Right cardiac atrium (tissue), 5 donors: ENCODE results near the gene IREB2. TPM values are rescaled to one million over a fixed set of nuclear protein-coding genes. Genes with fewer than 3 reads are reported as not detected.
"Not testable (repeated sequence)": the region's sequence is repeated elsewhere in the genome, so short reads cannot be mapped to it uniquely, and the experiment has no call there.

Experiments used
- ATAC-seq, 2 donors: fragments of 200-7000 bp; cut with Tn5 transposase; one replicate each; pipeline versions ENCODE4 v1.8.0 to v1.9.1; 2020; ENCODE audit warnings: moderate library complexity in 2 of 2, mild to moderate bottlenecking in 1 of 2
- DNase-seq, 3 donors: peaks; one replicate each; pipeline ENCODE4 v3.0.0-alpha.2; 2020
- H3K27ac ChIP-seq: one replicate; pipeline ENCODE4 v1.5.1; 2013; ENCODE audit warnings: mild to moderate bottlenecking, low read length, control low read depth, moderate library complexity
- H3K27me3 ChIP-seq: one replicate; pipeline ENCODE4 v1.6.1; 2013; ENCODE audit not compliant: control insufficient read depth, insufficient read depth
- H3K4me1 ChIP-seq: one replicate; pipeline ENCODE4 v1.6.1; 2013; ENCODE audit warnings: low read length; ENCODE audit not compliant: control insufficient read depth, insufficient read depth
- H3K4me3 ChIP-seq: one replicate; pipeline ENCODE4 v1.5.1; 2013; ENCODE audit warnings: low read length, control low read depth
- H3K9me3 ChIP-seq: one replicate; pipeline ENCODE4 v1.6.1; 2013; ENCODE audit warnings: low read length; ENCODE audit not compliant: control insufficient read depth
- WGBS: extraction: QIAGEN DNeasy Blood & Tissue Kit; methylation state at CpG from one replicate; pipeline ENCODE4 v1.1.7; 2013; 5-methylcytosine and 5-hydroxymethylcytosine counted together
- intact Hi-C, 4 donors: fragments of 100-400 bp; cut with DNase I; formaldehyde crosslinking; loops; one replicate each; pipeline versions ENCODE4 v1.11.0 to v1.14.0; 2022 to 2023
- polyA plus RNA-seq: library from polyadenylated mRNA; stranded (reverse); fragments of 200-250 nt; gene quantifications from one replicate; pipeline ENCODE4 v1.2.3, GENCODE V29; 2013
- total RNA-seq, 4 donors: library from RNA; stranded (reverse); fragmentation: NEBNext Ultra II Directional; extraction: Animal tissue kit (Norgen Biotek cat#: 25700); gene quantifications; one replicate each; pipeline ENCODE4 v1.2.1, GENCODE V29; 2021
- donor health status: healthy with polysubstance abuse.
- donor health status: DM: no; HTN: yes; CAD: no.
- donor health status: DM: no; HTN: no; CAD: no.
- donor health status: DM: no; HTN: yes; CAD: no; lungs with severe emphysema.
- donor health status: DM: yes; HTN: yes; CAD: no.

The IREB2 gene
- total and polyA plus RNA-seq, 5 donors: 7.9 to 35.0 (median 28.0) TPM

DNA sequence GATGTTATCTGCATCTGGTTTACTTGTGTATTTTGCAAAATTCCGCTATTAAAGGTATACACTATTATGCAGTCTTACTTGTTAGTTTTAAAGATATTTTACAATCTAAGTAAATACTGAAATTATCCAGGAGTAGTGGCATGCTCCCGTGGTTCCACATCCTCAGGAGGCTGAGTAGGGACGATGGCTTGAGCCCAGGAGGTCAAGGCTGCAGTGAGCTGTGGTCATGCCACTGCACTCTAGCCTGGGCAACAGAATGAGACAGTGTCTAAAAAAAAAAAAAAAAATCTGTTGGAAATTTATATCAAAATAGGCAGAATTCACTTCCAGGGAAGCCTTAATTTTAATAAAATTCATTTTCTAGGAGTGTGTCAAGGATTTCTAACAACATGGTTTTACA is 41.6 kb downstream of the IREB2 start:
- intact Hi-C loops: no loop called here
- ATAC-seq (no peak), DNase-seq (no peak)
- Histone ChIP-seq H3K27me3 (no peaks in the 10 kb centered on the region), H3K9me3 (no peaks in the 10 kb centered on the region), H3K27ac (no peak overlapping the region), H3K4me1 (no peaks in the 10 kb centered on the region), H3K4me3 (no peak overlapping the region)
- WGBS: 93% methylated on average over 3 of the region's 3 CpGs

GRCh38 chr15:78481917-78482316 is 43.9 kb downstream of the IREB2 start:
- DNase-seq: no peak
- WGBS: 96% methylated on average over 7 of the region's 7 CpGs
- no peak for ATAC-seq
- Histone ChIP-seq H3K27ac (no peak overlapping the region), H3K9me3 (no peaks in the 10 kb centered on the region), H3K27me3 (no peaks in the 10 kb centered on the region), H3K4me1 (no peaks in the 10 kb centered on the region), H3K4me3 (no peak overlapping the region)
- intact Hi-C loops: no loop called here

- H3K4me3 ChIP-seq: no peak overlapping the region
- no peak overlapping the region for H3K27ac ChIP-seq
- H3K27me3 ChIP-seq: no peaks in the 10 kb centered on the region
- intact Hi-C loops: loop anchor here in 1 of 4 donors (2.0 kb wide), 1 partner anchor 44 kb away; no protein-coding TSS in a partner anchor
- no peak for DNase-seq
- no peaks in the 10 kb centered on the region for H3K4me1 ChIP-seq
- 87% methylated on average over 1 of the region's 1 CpG for WGBS
- no peaks in the 10 kb centered on the region for H3K9me3 ChIP-seq
- ATAC-seq: no peak
Measured at GRCh38 chr15:78492872-78493271, 54.9 kb downstream of the IREB2 start.

DNA sequence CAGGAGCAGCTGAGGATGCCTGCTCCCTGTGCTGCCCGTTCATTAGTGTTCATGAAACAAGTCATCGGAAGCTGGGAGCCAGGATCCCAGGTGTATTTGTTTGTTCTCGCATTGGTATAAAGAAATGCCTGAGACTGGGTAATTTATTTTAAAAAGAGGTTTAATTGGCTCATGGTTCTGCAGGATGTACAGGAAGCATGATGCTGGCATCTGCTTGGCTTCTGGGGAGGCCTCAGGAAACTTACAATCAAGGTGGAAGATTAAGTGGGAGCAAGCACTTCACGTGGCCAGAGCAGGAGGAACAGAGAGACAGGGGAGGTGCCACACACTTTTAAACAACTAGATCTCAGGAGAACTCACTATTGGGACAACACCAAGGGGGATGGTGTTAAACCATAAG is 63.8 kb downstream of the IREB2 start:
- 97% methylated on average over 4 of the region's 4 CpGs for WGBS
- DNase-seq (no peak), ATAC-seq (no peak)

GRCh38 chr15:78502641-78503040 is 64.6 kb downstream of the IREB2 start:
- ATAC-seq (no peak), DNase-seq (no peak)
- Histone ChIP-seq H3K4me3 (no peak overlapping the region), H3K9me3 (no peaks in the 10 kb centered on the region), H3K27me3 (no peaks in the 10 kb centered on the region), H3K4me1 (no peaks in the 10 kb centered on the region), H3K27ac (no peak overlapping the region)
- intact Hi-C loops: no loop called here
- 95% methylated on average over 2 of the region's 2 CpGs for WGBS

More for the DNA sequence above, 63.8 kb downstream of the IREB2 start:
- Histone ChIP-seq H3K4me1 (no peaks in the 10 kb centered on the region), H3K9me3 (no peaks in the 10 kb centered on the region), H3K27me3 (no peaks in the 10 kb centered on the region), H3K27ac (no peak overlapping the region), H3K4me3 (no peak overlapping the region)
- intact Hi-C loops: no loop called here

GRCh38 chr15:78506971-78507830 is 69.2 kb downstream of the IREB2 start, which contains the start of gene HYKK:
Gene HYKK, plus strand, starts transcription at chr15:78507577. Its CDS starts 5,512 bp downstream, at chr15:78513089.
- Histone ChIP-seq H3K27me3 (no peaks in the 10 kb centered on the region), H3K9me3 (no peaks in the 10 kb centered on the region), H3K4me1 (no peaks in the 10 kb centered on the region), H3K4me3 (peak within 1 kb of the TSS; percentile 72), H3K27ac (peak within 1 kb of the TSS; percentile 73)
- 1% methylated on average over 63 of the region's 63 CpGs for WGBS
- DNase-seq (peak; percentile 92 to 95 (median 94)), ATAC-seq (peak; percentile 98)
- intact Hi-C loops: no loop called here

DNA sequence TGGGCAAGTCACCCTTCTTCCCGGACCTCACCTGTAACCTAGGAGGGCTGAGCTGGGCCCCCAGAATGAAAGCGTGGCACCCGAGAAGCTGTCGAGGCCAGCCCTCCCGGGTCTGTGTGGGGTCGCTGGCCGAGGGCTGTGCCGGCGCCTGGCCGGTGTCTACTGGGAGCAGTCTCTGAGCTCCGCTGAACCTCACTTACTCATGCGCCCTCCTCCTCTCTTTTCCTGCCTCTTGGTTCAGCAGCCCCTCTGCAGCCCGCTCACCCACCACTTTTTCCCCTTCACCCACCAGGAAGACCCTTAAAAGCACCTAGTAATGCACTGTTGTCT is 69.8 kb downstream of the IREB2 start:
- peak overlapping the region; percentile 72 for H3K4me3 ChIP-seq
- DNase-seq: no peak
- WGBS: 2% methylated on average over 13 of the region's 13 CpGs
- no peaks in the 10 kb centered on the region for H3K27me3 ChIP-seq
- intact Hi-C loops: no loop called here
- no peaks in the 10 kb centered on the region for H3K4me1 ChIP-seq
- H3K9me3 ChIP-seq: no peaks in the 10 kb centered on the region
- ATAC-seq: peak; percentile 25 to 42
- peak overlapping the region; percentile 49 for H3K27ac ChIP-seq

DNA sequence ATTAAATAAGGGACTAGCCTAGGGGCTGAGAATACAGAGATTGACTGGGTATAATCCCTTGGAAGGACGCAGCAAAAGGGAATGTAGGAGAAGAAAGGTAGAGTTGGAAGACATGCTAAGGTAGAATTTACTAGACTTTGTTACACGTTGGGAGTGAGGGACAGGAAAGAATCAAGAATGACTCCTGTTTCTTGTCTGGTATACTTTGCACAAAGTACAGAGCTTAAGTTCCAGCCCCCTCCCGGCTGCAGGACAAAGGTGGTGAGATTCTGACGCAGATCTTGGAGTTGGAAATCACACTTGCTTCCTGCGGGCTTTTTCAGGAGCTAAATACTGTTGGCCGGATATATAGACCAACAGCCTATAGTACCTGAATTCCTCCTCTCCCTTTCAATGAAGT is 70.3 kb downstream of the IREB2 start:
- WGBS: 35% methylated on average over 6 of the region's 6 CpGs
- Histone ChIP-seq H3K9me3 (no peaks in the 10 kb centered on the region), H3K27ac (no peak overlapping the region), H3K4me3 (peak overlapping the region; percentile 72), H3K4me1 (no peaks in the 10 kb centered on the region), H3K27me3 (no peaks in the 10 kb centered on the region)
- intact Hi-C loops: no loop called here
- DNase-seq (no peak), ATAC-seq (no peak)

DNA sequence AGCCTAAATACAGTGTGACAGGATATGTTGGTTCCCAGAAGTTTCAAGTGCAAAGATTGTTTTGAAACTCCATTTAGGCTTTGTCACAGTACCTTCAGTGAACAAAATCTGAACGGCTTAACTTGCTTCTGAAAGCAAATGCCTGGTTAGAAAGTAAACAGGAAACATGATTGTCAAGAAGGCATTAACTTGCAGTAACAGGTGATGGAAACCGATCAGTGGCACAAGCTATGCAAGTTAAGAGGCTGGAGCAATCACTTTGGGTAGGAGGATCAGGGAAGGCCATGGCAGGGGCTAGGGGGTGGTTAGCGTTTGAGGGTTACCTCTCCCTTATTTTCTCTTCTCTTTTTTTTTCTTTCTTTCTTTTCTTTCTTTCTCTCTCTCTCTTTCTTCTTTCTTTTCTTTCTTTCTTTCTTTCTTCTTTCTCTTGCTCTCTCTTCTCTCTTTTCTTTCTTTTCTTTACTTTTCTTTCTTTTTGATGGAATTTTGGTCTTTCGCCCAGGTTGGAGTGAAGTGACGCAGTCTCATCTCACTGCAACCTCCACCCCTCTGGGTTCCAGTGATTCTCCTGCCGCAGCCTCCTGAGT is 71.8 kb downstream of the IREB2 start:
- no peaks in the 10 kb centered on the region for H3K27me3 ChIP-seq
- H3K27ac ChIP-seq: no peak overlapping the region
- H3K4me3 ChIP-seq: no peak overlapping the region
- 66% methylated on average over 6 of the region's 6 CpGs for WGBS
- no peaks in the 10 kb centered on the region for H3K4me1 ChIP-seq
- H3K9me3 ChIP-seq: no peaks in the 10 kb centered on the region
- DNase-seq (no peak), ATAC-seq (no peak)
- intact Hi-C loops: no loop called here

DNA sequence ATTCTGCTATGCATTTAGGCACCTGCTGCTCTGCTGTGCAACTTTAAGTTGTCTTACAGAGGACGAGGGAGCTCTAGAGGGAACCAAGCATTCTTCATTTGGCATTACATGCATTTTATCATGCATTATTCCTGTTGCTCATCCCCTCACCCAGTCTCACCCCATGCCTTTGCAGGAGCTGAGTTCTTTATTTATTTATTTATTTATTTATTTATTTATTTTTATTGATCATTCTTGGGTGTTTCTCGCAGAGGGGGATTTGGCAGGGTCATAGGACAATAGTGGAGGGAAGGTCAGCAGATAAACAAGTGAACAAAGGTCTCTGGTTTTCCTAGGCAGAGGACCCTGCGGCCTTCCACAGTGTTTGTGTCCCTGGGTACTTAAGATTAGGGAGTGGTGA is 82.0 kb downstream of the IREB2 start:
- ATAC-seq, H3K9me3 ChIP-seq, H3K4me3 ChIP-seq, intact Hi-C loops, H3K27ac ChIP-seq, DNase-seq, H3K27me3 ChIP-seq, H3K4me1 ChIP-seq: not testable (repeated sequence)
- over 99% methylated on average over 2 of the region's 3 CpGs for WGBS

DNA sequence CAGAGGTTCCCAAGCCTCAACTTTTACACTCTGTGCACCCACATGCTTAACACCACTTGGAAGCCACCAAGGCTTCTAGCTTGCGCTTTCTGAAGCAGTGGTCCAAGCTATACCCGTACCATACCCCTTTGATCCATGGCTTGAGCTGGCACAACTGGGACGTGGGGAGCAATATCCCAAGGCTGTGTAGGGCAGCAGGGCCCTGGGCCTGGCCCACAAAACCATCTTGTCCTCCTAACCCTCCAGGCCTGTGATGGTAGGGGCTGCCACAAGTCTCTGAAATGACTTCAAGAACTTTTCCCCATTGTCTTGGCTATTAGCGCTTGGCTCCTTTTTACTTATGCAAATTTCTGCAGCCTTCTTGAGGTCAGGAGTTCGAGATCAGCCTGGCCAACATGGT is 86.2 kb downstream of the IREB2 start:
- no peak overlapping the region for H3K27ac ChIP-seq
- intact Hi-C loops: no loop called here
- no peaks in the 10 kb centered on the region for H3K9me3 ChIP-seq
- no peaks in the 10 kb centered on the region for H3K4me1 ChIP-seq
- H3K27me3 ChIP-seq: no peaks in the 10 kb centered on the region
- WGBS: 90% methylated on average over 5 of the region's 5 CpGs
- DNase-seq (no peak), ATAC-seq (no peak)
- no peak overlapping the region for H3K4me3 ChIP-seq
